HFFc6 (cell line): ENCODE data around the gene C10orf105. TPM values are rescaled to one million over a fixed set of nuclear protein-coding genes. Genes with fewer than 3 reads are reported as not detected.

ENCODE experiments used
- DNase-seq: peaks from one replicate; pipeline ENCODE4 v3.0.0-alpha.2; 2018
- H3K27ac Mint-ChIP-seq: 2 replicates; pipeline ENCODE4 v1.8.0; 2020; ENCODE audit warnings: mild to moderate bottlenecking, mixed read lengths
- H3K27me3 Mint-ChIP-seq: 2 replicates; pipeline ENCODE4 v1.8.0; 2021; ENCODE audit warnings: mild to moderate bottlenecking, moderate library complexity, mixed read lengths; ENCODE audit not compliant: insufficient read depth
- H3K36me3 Mint-ChIP-seq: 2 replicates; pipeline ENCODE4 v1.8.0; 2021; ENCODE audit warnings: low read depth, mixed read lengths
- H3K4me1 Mint-ChIP-seq: 2 replicates; pipeline ENCODE4 v1.8.0; 2020; ENCODE audit warnings: low read depth, mixed read lengths
- H3K4me3 Mint-ChIP-seq: 2 replicates; pipeline ENCODE4 v1.8.0; 2020; ENCODE audit warnings: mild to moderate bottlenecking, moderate library complexity, mixed read lengths
- H3K9me3 Mint-ChIP-seq: 2 replicates; pipeline ENCODE4 v1.8.0; 2020; ENCODE audit warnings: mild to moderate bottlenecking, mixed read lengths
- total RNA-seq, 6 experiments: library from RNA; stranded (reverse); fragmentation: NEBNext Ultra II Directional; extraction: Animal tissue kit (Norgen Biotek cat#: 25700); gene quantifications; 2 replicates in 1 of 6; 3 replicates in 5 of 6; pipeline ENCODE4 v1.2.3, GENCODE V29; 2021
- TF ChIP-seq, protein P1 (sequence below): fragments of 200-600 bp; sonication (generic); IDR thresholded peaks from 2 replicates; pipeline ENCODE4 v1.5.0; 2021; ENCODE audit warnings: antibody characterized with exemption, mild to moderate bottlenecking

C10orf105 gene
- total RNA-seq, 6 experiments from 2014 or later, result not detected

DNA sequence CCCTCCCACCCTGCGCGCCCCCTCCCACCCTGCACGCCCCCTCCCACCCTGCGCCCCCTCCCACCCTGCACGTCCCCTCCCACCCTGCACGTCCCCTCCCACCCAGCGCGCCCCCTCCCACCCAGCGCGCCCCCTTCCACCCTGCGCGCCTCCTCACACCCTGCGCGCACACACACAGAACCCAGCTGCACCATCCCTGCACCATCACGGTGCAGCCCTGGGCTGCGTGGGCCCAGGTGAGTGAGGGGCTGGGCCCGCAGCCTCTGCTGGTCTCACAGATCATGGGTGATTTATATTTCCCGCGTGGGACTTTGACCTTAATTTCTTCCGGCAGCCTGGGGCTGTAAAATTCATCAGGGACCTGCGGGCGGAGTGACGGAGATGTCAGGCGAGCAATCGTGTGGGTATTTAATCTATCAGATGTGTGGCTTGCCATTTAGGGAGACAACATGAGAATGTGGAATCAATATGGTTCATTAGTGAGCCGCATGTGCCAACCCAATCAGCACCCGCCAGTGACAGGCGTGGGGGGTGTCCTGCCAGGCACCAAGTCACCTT is 57.7 kb downstream of the C10orf105 start:
- Mint-ChIP-seq H3K4me1 (no peaks in the 10 kb centered on the region; the same call in 1 of the 2 replicates), H3K4me3 (no peak overlapping the region), H3K36me3 (no peaks in the 10 kb centered on the region), H3K27ac (no peak overlapping the region), H3K27me3 (peaks cover 57% of the 10 kb centered on the region), H3K9me3 (no peaks in the 10 kb centered on the region)
- TF ChIP-seq, protein P1, sequence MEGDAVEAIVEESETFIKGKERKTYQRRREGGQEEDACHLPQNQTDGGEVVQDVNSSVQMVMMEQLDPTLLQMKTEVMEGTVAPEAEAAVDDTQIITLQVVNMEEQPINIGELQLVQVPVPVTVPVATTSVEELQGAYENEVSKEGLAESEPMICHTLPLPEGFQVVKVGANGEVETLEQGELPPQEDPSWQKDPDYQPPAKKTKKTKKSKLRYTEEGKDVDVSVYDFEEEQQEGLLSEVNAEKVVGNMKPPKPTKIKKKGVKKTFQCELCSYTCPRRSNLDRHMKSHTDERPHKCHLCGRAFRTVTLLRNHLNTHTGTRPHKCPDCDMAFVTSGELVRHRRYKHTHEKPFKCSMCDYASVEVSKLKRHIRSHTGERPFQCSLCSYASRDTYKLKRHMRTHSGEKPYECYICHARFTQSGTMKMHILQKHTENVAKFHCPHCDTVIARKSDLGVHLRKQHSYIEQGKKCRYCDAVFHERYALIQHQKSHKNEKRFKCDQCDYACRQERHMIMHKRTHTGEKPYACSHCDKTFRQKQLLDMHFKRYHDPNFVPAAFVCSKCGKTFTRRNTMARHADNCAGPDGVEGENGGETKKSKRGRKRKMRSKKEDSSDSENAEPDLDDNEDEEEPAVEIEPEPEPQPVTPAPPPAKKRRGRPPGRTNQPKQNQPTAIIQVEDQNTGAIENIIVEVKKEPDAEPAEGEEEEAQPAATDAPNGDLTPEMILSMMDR, result no peak
- no peak for DNase-seq

Other genes starting within 250 kb of the C10orf105 start
- gene VSIR, start 53.7 kb upstream of the C10orf105 start, total RNA-seq, result 10 to 100 TPM; 24.3 to 36.2 (median 29.0) TPM
- gene PSAP, start 131.5 kb upstream of the C10orf105 start, total RNA-seq, result 100 to 1,000 TPM; 375 to 549 (median 404) TPM
- gene CHST3, start 244.6 kb upstream of the C10orf105 start, total RNA-seq, result 10 to 100 TPM; 34.9 to 48.1 (median 40.3) TPM